Liver (tissue), 3 donors: ENCODE data around the gene PARN.
"Not testable (repeated sequence)": the region's sequence is repeated elsewhere in the genome, so short reads cannot be mapped to it uniquely, and the experiment has no call there.

Experiments
- HNF4A ChIP-seq, 2 donors: conservative IDR thresholded peaks; 2 replicates each; pipeline ENCODE4 v1.6.1; 2016; ENCODE audit warnings: antibody characterized with exemption in 2 of 2, mild to moderate bottlenecking in 2 of 2
- HNF4G ChIP-seq: IDR thresholded peaks from 2 replicates; pipeline ENCODE4 v1.6.1; 2016; ENCODE audit warnings: antibody characterized with exemption
- JUND ChIP-seq, 2 donors: IDR thresholded peaks; 2 replicates each; pipeline ENCODE4 v1.6.1; 2016; ENCODE audit warnings: antibody characterized with exemption in 2 of 2
- RAD21 ChIP-seq, 2 donors: IDR thresholded peaks; 2 replicates each; pipeline ENCODE4 v1.6.1; 2016; ENCODE audit warnings: antibody characterized with exemption in 2 of 2, mild to moderate bottlenecking in 2 of 2
- SP1 ChIP-seq: IDR thresholded peaks from 2 replicates; pipeline ENCODE4 v1.6.1; 2018; ENCODE audit warnings: antibody characterized with exemption, mild to moderate bottlenecking
- YY1 ChIP-seq: IDR thresholded peaks from 2 replicates; pipeline ENCODE4 v1.6.1; 2016; ENCODE audit warnings: antibody characterized with exemption, mild to moderate bottlenecking
- TF ChIP-seq, protein P1 (sequence below): IDR thresholded peaks from 2 replicates; pipeline ENCODE4 v1.6.1; 2016; ENCODE audit warnings: antibody characterized with exemption, mild to moderate bottlenecking
- TF ChIP-seq, protein P2 (sequence below): fragments of 150-350 bp; IDR thresholded peaks from 2 replicates; pipeline ENCODE4 v1.5.1; 2017; ENCODE audit warnings: improper control_type of control experiment, low read depth, low read length; ENCODE audit not compliant: missing input control
- TF ChIP-seq, protein P3 (sequence below): IDR thresholded peaks from 2 replicates; pipeline ENCODE4 v1.6.1; 2016; ENCODE audit warnings: antibody characterized with exemption
- TF ChIP-seq, protein P4 (sequence below): IDR thresholded peaks from 2 replicates; pipeline ENCODE4 v1.6.1; 2016; ENCODE audit warnings: antibody characterized with exemption
- TF ChIP-seq, protein P5 (sequence below): IDR thresholded peaks from 2 replicates; pipeline ENCODE4 v1.6.1; 2016; ENCODE audit warnings: antibody characterized with exemption
- donor health status: healthy.
- donor health status: healthy.

DNA sequence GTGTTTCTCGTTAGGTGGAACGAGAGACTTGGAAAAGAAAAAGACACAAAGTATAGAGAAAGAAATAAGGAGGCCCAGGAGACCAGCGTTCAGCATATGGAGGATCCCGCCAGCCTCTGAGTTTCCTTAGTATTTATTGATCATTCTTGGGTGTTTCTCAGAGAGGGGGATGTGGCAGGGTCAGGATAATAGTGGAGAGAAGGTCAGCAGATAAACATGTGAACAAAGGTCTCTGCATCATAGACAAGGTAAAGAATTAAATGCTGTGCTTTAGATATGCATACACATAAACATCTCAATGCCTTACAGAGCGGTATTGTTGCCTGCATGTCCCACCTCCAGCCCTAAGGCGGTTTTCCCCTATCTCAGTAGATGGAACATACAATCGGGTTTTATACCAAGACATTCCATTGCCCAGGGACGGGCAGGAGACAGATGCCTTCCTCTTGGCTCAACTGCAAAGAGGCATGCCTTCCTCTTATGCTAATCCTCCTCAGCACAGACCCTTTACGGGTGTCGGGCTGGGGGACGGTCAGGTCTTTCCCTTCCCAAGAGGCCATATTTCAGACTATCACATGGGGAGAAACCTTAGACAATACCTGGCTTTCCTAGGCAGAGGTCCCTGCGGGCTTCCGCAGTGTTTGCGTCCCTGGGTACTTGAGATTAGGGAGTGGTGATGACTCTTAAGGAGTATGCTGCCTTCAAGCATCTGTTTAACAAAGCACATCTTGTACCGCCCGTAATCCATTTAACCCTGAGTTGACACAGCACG lies 6.3 kb upstream of the PARN start:
- TF ChIP-seq, protein P1, sequence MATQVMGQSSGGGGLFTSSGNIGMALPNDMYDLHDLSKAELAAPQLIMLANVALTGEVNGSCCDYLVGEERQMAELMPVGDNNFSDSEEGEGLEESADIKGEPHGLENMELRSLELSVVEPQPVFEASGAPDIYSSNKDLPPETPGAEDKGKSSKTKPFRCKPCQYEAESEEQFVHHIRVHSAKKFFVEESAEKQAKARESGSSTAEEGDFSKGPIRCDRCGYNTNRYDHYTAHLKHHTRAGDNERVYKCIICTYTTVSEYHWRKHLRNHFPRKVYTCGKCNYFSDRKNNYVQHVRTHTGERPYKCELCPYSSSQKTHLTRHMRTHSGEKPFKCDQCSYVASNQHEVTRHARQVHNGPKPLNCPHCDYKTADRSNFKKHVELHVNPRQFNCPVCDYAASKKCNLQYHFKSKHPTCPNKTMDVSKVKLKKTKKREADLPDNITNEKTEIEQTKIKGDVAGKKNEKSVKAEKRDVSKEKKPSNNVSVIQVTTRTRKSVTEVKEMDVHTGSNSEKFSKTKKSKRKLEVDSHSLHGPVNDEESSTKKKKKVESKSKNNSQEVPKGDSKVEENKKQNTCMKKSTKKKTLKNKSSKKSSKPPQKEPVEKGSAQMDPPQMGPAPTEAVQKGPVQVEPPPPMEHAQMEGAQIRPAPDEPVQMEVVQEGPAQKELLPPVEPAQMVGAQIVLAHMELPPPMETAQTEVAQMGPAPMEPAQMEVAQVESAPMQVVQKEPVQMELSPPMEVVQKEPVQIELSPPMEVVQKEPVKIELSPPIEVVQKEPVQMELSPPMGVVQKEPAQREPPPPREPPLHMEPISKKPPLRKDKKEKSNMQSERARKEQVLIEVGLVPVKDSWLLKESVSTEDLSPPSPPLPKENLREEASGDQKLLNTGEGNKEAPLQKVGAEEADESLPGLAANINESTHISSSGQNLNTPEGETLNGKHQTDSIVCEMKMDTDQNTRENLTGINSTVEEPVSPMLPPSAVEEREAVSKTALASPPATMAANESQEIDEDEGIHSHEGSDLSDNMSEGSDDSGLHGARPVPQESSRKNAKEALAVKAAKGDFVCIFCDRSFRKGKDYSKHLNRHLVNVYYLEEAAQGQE, result not testable (repeated sequence)
- TF ChIP-seq, protein P2, sequence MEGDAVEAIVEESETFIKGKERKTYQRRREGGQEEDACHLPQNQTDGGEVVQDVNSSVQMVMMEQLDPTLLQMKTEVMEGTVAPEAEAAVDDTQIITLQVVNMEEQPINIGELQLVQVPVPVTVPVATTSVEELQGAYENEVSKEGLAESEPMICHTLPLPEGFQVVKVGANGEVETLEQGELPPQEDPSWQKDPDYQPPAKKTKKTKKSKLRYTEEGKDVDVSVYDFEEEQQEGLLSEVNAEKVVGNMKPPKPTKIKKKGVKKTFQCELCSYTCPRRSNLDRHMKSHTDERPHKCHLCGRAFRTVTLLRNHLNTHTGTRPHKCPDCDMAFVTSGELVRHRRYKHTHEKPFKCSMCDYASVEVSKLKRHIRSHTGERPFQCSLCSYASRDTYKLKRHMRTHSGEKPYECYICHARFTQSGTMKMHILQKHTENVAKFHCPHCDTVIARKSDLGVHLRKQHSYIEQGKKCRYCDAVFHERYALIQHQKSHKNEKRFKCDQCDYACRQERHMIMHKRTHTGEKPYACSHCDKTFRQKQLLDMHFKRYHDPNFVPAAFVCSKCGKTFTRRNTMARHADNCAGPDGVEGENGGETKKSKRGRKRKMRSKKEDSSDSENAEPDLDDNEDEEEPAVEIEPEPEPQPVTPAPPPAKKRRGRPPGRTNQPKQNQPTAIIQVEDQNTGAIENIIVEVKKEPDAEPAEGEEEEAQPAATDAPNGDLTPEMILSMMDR, result not testable (repeated sequence)
- TF ChIP-seq SP1; RAD21 (IDR thresholded peaks at IDR 0.05); YY1; JUND (IDR thresholded peaks at IDR 0.05); HNF4G; HNF4A (conservative IDR thresholded peaks at IDR 0.05): not testable (repeated sequence)
- TF ChIP-seq, protein P3, sequence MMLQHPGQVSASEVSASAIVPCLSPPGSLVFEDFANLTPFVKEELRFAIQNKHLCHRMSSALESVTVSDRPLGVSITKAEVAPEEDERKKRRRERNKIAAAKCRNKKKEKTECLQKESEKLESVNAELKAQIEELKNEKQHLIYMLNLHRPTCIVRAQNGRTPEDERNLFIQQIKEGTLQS, result not testable (repeated sequence)
- TF ChIP-seq, protein P4, sequence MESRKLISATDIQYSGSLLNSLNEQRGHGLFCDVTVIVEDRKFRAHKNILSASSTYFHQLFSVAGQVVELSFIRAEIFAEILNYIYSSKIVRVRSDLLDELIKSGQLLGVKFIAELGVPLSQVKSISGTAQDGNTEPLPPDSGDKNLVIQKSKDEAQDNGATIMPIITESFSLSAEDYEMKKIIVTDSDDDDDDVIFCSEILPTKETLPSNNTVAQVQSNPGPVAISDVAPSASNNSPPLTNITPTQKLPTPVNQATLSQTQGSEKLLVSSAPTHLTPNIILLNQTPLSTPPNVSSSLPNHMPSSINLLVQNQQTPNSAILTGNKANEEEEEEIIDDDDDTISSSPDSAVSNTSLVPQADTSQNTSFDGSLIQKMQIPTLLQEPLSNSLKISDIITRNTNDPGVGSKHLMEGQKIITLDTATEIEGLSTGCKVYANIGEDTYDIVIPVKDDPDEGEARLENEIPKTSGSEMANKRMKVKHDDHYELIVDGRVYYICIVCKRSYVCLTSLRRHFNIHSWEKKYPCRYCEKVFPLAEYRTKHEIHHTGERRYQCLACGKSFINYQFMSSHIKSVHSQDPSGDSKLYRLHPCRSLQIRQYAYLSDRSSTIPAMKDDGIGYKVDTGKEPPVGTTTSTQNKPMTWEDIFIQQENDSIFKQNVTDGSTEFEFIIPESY, result not testable (repeated sequence)
- TF ChIP-seq, protein P5, sequence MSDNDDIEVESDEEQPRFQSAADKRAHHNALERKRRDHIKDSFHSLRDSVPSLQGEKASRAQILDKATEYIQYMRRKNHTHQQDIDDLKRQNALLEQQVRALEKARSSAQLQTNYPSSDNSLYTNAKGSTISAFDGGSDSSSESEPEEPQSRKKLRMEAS, result not testable (repeated sequence)
